ENCODE data around the gene IQCH.

IQCH gene

GRCh38 chr15:67506775-67507747, 252.5 kb downstream of the IQCH start:
- peak; percentile 19 for DNase-seq

- no peak for DNase-seq
Measured at GRCh38 chr15:67508407-67508806, 253.8 kb downstream of the IQCH start.

- DNase-seq: no peak
Measured at GRCh38 chr15:67509918-67510317, 255.3 kb downstream of the IQCH start.

- no peak for DNase-seq
Measured at GRCh38 chr15:67510597-67511190, 256.1 kb downstream of the IQCH start.

- no peak for DNase-seq
Measured at GRCh38 chr15:67511606-67512005, 257.0 kb downstream of the IQCH start.

- DNase-seq: no peak
Measured at GRCh38 chr15:67512140-67512539, 257.6 kb downstream of the IQCH start.

- DNase-seq: no peak
Measured at GRCh38 chr15:67512933-67513714, 258.5 kb downstream of the IQCH start.

- no peak for DNase-seq
Measured at GRCh38 chr15:67515090-67515489, 260.5 kb downstream of the IQCH start.

- DNase-seq: no peak
Measured at GRCh38 chr15:67515557-67515956, 261.0 kb downstream of the IQCH start.

GRCh38 chr15:67520321-67521028, 265.9 kb downstream of the IQCH start:
- peak; percentile 53 for DNase-seq

GRCh38 chr15:67521029-67521782, 266.6 kb downstream of the IQCH start, which contains the start of gene C15orf61:
C15orf61 (plus strand) TSS chr15:67521131; CDS start chr15:67521249, 118 bp downstream.
- DNase-seq: peak; percentile 77

- DNase-seq: peak; percentile 27
Measured at GRCh38 chr15:67521783-67522568, 267.4 kb downstream of the IQCH start.

GRCh38 chr15:67523330-67523729, 268.7 kb downstream of the IQCH start:
- no peak for DNase-seq

- no peak for DNase-seq
Measured at GRCh38 chr15:67524235-67524634, 269.6 kb downstream of the IQCH start.

- no peak for DNase-seq
Measured at GRCh38 chr15:67528513-67528912, 273.9 kb downstream of the IQCH start.

GRCh38 chr15:67531379-67531914, 276.9 kb downstream of the IQCH start:
- DNase-seq: peak; percentile 25

- no peak for DNase-seq
Measured at GRCh38 chr15:67533873-67534272, 279.3 kb downstream of the IQCH start.

- no peak for DNase-seq
Measured at GRCh38 chr15:67534360-67534759, 279.8 kb downstream of the IQCH start.

GRCh38 chr15:67537771-67538170, 283.2 kb downstream of the IQCH start:
- DNase-seq: no peak
